ENCODE results near the gene IFNGR1. TPM values are rescaled to one million over a fixed set of nuclear protein-coding genes. Genes with fewer than 3 reads are reported as not detected.

Gene IFNGR1
- total RNA-seq, 1 experiment from 2014 or later: 19.5 TPM

DNA sequence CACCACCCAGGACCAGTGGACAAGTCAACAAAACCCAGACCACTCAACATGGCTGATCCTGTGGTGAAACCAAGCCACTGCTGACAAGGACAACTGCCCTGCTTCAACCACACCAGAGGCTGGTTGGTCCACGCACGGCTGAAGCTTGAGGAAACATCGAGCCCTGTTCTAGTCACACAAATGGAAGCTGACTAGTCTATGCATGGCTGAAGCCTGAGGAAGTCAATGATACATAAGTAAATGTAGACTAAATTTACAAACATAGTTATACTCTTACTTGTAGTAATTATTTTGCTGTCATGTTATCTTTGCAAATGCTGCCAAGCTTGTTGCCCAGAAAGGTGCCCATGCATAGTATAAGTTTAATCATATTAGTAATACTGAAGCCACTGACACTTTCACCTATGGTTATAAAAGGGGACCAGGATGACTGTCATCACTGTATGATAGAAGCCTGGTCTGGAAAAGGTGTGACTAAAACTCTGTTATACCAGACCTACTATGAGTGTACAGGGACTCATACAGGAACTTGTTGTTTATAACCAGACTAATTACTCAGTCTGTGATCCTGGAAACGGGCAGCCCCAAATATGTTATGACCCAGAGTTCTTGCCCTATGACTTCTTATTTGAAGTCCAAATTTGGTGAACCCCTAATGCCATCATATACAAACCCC, 51.3 kb downstream of the IFNGR1 start:
- CTCF ChIA-PET: no interaction called here
- no TSS peak for BruUV-seq (replicated peaks)
- intact Hi-C loops (cut with micrococcal nuclease; ENCODE audit: unreplicated experiment): no loop called here

DNA sequence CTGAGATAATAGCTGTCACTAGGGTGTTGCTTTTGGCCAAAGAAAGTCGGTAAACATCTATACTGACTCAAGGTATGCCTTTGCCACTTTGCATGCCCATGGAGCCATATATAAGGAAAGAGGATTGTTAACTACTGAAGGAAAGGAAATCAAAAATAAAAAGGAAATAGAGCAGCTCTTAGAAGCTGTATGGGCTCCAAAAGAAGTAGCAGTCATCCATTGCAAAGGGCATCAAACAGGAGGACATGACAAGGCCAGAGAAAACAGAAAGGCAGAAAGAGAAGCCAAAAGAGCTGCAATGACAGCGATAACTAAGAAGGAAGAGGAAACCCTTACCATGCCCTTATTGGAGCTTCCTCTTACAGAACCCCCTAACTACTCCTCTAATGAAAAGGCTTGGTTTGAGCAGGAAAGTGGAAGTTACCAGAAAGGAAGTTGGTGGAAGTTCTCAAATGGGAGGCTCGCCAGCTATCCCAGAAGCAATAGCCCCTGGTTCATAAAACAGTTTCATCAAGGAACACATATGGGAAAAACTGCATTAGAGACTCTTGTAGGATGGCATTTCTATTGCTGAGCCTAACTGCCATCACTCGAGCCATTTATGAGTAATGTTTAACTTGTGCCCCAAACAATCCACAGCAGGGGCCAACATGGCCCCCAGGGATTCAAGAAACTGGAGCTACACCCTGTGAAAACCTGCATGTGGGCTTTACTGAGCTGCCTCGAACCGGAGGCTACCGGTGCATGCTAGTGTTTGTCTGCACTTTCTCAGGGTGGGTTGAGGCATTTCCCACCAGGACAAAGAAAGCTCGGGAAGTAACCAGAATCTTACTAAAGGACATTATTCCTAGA, 52.7 kb downstream of the IFNGR1 start:
- POLR2A ChIA-PET (ENCODE audit: unreplicated experiment): no interaction called here
- Histone ChIP-seq H4K20me1 (ENCODE audit: insufficient read depth) (no peaks in the 10 kb centered on the region), H3F3A (ENCODE audit: insufficient read depth, low read depth) (peaks cover under 1% of the 10 kb centered on the region; the same call in 1 of the 2 replicates), H3K9me3 (ENCODE audit: insufficient read depth, low read depth) (peaks cover 18% of the 10 kb centered on the region; the same call in 1 of the 2 replicates), H3K27ac (no peak overlapping the region), H3K79me2 (ENCODE audit: low read depth) (no peaks in the 10 kb centered on the region), H3K9me2 (ENCODE audit: insufficient read depth) (no peaks in the 10 kb centered on the region), H2AFZ (no peak overlapping the region), H3K36me3 (ENCODE audit: low read depth) (no peaks in the 10 kb centered on the region), H3K4me1 (replicated peaks; ENCODE audit: insufficient read depth) (peaks cover 6% of the 10 kb centered on the region), H3K27me3 (ENCODE audit: insufficient read depth, low read depth) (no peaks in the 10 kb centered on the region), H3K4me2 (no peak overlapping the region), H3K4me3 (no peak overlapping the region)
- intact Hi-C loops (cut with micrococcal nuclease; ENCODE audit: unreplicated experiment): no loop called here
- no peak for TF ChIP-seq EZH2 (IDR thresholded peaks at IDR 0.05; ENCODE audit: low read depth)
- TF ChIP-seq, protein P1, sequence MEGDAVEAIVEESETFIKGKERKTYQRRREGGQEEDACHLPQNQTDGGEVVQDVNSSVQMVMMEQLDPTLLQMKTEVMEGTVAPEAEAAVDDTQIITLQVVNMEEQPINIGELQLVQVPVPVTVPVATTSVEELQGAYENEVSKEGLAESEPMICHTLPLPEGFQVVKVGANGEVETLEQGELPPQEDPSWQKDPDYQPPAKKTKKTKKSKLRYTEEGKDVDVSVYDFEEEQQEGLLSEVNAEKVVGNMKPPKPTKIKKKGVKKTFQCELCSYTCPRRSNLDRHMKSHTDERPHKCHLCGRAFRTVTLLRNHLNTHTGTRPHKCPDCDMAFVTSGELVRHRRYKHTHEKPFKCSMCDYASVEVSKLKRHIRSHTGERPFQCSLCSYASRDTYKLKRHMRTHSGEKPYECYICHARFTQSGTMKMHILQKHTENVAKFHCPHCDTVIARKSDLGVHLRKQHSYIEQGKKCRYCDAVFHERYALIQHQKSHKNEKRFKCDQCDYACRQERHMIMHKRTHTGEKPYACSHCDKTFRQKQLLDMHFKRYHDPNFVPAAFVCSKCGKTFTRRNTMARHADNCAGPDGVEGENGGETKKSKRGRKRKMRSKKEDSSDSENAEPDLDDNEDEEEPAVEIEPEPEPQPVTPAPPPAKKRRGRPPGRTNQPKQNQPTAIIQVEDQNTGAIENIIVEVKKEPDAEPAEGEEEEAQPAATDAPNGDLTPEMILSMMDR (conservative IDR thresholded peaks at IDR 0.05): no peak
- DNase-seq: no peak
- CTCF ChIA-PET: interaction anchor here (0.6 kb wide), 1 partner anchor 54 kb away, joined by 3 read pairs; no protein-coding TSS in a partner anchor
- BruUV-seq (replicated peaks): no TSS peak

More for the DNA sequence above, 51.3 kb downstream of the IFNGR1 start:
- H2AFZ ChIP-seq: no peak overlapping the region
- no peaks in the 10 kb centered on the region for H4K20me1 ChIP-seq (ENCODE audit: insufficient read depth)
- H3K4me1 ChIP-seq (replicated peaks; ENCODE audit: insufficient read depth): peaks cover 15% of the 10 kb centered on the region
- TF ChIP-seq EZH2 (IDR thresholded peaks at IDR 0.05; ENCODE audit: low read depth): no peak
- TF ChIP-seq, protein P1 (conservative IDR thresholded peaks at IDR 0.05): no peak
- DNase-seq: no peak
- H3K9me2 ChIP-seq (ENCODE audit: insufficient read depth): no peaks in the 10 kb centered on the region
- no peaks in the 10 kb centered on the region for H3K27me3 ChIP-seq (ENCODE audit: insufficient read depth, low read depth)
- no peak overlapping the region for H3K4me2 ChIP-seq
- H3K9me3 ChIP-seq (ENCODE audit: insufficient read depth, low read depth): peaks cover 16% of the 10 kb centered on the region; the same call in 1 of the 2 replicates
- no peak overlapping the region for H3K27ac ChIP-seq
- H3F3A ChIP-seq (ENCODE audit: insufficient read depth, low read depth): peaks cover 7% of the 10 kb centered on the region
- POLR2A ChIA-PET (ENCODE audit: unreplicated experiment): no interaction called here
- no peak overlapping the region for H3K4me3 ChIP-seq
- H3K36me3 ChIP-seq (ENCODE audit: low read depth): no peaks in the 10 kb centered on the region
- no peaks in the 10 kb centered on the region for H3K79me2 ChIP-seq (ENCODE audit: low read depth)

DNA sequence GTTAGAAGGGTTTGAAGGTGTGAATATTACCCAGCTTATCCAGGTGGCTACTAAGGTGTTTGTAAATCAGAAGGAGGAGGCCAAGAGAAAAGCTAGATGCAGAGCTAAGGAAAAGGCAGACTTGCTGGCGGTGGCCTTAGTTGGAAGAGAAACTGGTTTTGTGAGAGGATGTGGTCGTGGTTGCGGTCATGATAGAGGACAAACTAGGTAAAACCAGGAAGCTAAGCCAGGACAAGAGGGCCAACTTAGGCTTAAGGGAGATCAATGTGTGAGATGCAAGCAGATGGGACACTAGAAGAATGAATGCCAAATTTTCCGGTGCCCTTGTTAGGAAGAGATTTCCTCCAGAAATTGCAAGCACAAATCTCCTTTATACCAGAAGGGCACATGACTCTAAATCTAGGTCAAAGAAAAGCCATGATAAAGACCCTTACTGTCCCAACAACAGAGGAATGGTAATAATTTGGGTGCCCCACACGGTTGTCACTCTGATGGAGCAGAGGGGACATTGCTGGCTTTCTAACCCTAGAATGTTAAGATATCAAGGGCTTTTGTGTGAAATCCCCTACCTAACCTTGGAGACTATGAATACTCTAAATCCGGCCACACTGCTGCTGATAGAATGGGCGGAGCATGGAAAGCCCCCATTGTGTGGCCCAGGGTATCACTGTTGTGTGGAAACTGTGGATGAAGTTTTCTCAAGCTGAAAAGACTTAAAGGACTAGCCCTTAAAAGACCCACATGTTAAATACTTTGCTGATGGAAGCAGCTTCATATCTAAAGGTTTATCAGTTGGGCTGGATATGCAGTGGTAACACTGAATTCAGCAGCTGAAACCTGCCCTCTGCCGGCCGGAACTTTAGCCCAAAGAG, 53.6 kb downstream of the IFNGR1 start:
- no peak for DNase-seq
- H3K9me2 ChIP-seq (ENCODE audit: insufficient read depth): no peaks in the 10 kb centered on the region
- no peaks in the 10 kb centered on the region for H3K79me2 ChIP-seq (ENCODE audit: low read depth)
- peaks cover 8% of the 10 kb centered on the region; the same call in 1 of the 2 replicates for H3F3A ChIP-seq (ENCODE audit: insufficient read depth, low read depth)
- TF ChIP-seq, protein P1 (conservative IDR thresholded peaks at IDR 0.05): no peak
- no peak for TF ChIP-seq EZH2 (IDR thresholded peaks at IDR 0.05; ENCODE audit: low read depth)
- H3K4me1 ChIP-seq (replicated peaks; ENCODE audit: insufficient read depth): peaks cover 12% of the 10 kb centered on the region; the same call in 1 of the 2 replicates
- no peaks in the 10 kb centered on the region for H3K27me3 ChIP-seq (ENCODE audit: insufficient read depth, low read depth)
- no peak overlapping the region for H3K4me3 ChIP-seq
- no peaks in the 10 kb centered on the region for H3K36me3 ChIP-seq (ENCODE audit: low read depth)
- intact Hi-C loops (cut with micrococcal nuclease; ENCODE audit: unreplicated experiment): no loop called here
- CTCF ChIA-PET: interaction anchor here (0.6 kb wide), 1 partner anchor 53 kb away, joined by 3 read pairs; no protein-coding TSS in a partner anchor
- no TSS peak for BruUV-seq (replicated peaks)
- no peak overlapping the region for H3K27ac ChIP-seq
- no peak overlapping the region for H3K4me2 ChIP-seq
- POLR2A ChIA-PET (ENCODE audit: unreplicated experiment): no interaction called here
- no peak overlapping the region for H2AFZ ChIP-seq
- peaks cover 23% of the 10 kb centered on the region; the same call in 1 of the 2 replicates for H3K9me3 ChIP-seq (ENCODE audit: insufficient read depth, low read depth)
- no peaks in the 10 kb centered on the region for H4K20me1 ChIP-seq (ENCODE audit: insufficient read depth)

Measured in PC-9 (cell line).